Neutrophil (primary cell): ENCODE measurements around the gene SNX2.

Experiments used
- H3K27ac ChIP-seq: fragments of 200-600 bp; sonication (generic); 2 replicates; pipeline ENCODE4 v1.5.1; 2016; ENCODE audit warnings: mild to moderate bottlenecking, moderate library complexity
- H3K27me3 ChIP-seq: fragments of 200-600 bp; sonication (generic); 2 replicates; pipeline ENCODE4 v1.6.0; 2016; ENCODE audit warnings: mild to moderate bottlenecking
- H3K36me3 ChIP-seq: fragments of 200-600 bp; sonication (generic); 2 replicates; pipeline ENCODE4 v1.5.1; 2017
- H3K4me1 ChIP-seq, 2 experiments: fragments of 200-600 bp in 1 of 2; sonication (generic) in 1 of 2; 1 replicate in 1 of 2; 2 replicates in 1 of 2; pipeline versions ENCODE4 v1.5.1 to v1.6.1; 2013 to 2016; ENCODE audit warnings: low read depth in 1 of 2, low read length in 1 of 2, mild to moderate bottlenecking in 1 of 2, moderate library complexity in 1 of 2; ENCODE audit not compliant: control insufficient read depth in 1 of 2, insufficient read depth in 1 of 2
- H3K4me3 ChIP-seq, 2 experiments: fragments of 200-600 bp in 1 of 2; sonication (generic) in 1 of 2; 1 replicate in 1 of 2; 2 replicates in 1 of 2; pipeline ENCODE4 v1.5.1; 2013 to 2016; ENCODE audit warnings: low read depth in 1 of 2, low read length in 1 of 2, mild to moderate bottlenecking in 1 of 2, moderate library complexity in 1 of 2
- H3K9me3 ChIP-seq: fragments of 200-600 bp; sonication (generic); 2 replicates; pipeline ENCODE4 v1.5.1; 2016
- CTCF ChIP-seq: fragments of 200-600 bp; sonication (generic); IDR thresholded peaks from 2 replicates; pipeline ENCODE4 v1.5.1; 2016; ENCODE audit warnings: antibody characterized with exemption

SNX2 gene

DNA sequence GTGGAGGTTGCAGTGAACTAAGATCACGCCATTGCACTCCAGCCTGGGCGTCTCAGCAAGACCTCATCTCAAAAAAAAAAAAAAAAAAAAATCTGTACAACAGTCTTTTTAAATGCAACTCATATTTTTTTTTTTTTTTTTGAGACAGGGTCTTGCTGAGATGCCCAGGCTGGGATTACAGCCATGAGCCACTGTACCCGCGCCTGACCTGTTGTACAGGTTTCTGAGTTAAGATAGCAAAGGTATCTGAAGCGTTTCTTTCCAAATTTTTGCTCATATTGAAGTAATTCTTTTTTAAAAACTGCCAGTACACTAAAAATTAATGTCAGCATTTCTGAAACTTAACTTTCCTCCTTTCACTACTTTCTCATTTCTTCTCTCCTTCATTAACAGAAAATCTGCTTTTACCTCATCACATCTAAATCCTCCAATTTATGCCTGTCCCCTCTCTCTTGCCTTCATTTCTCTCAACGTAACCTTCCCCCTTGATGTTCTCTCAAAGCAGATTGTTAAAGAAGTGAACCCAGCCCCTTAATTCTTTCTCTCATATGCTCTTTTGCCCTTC, 67.2 kb downstream of the SNX2 start:
- TF ChIP-seq CTCF: no peak
- H3K27me3 ChIP-seq: peaks cover 34% of the 10 kb centered on the region
- H3K27ac ChIP-seq: no peak overlapping the region
- H3K36me3 ChIP-seq: no peaks in the 10 kb centered on the region
- no peaks in the 10 kb centered on the region for H3K9me3 ChIP-seq
- peaks cover 18 to 20% of the 10 kb centered on the region in 2 experiments for H3K4me1 ChIP-seq
- no peak overlapping the region for H3K4me3 ChIP-seq

DNA sequence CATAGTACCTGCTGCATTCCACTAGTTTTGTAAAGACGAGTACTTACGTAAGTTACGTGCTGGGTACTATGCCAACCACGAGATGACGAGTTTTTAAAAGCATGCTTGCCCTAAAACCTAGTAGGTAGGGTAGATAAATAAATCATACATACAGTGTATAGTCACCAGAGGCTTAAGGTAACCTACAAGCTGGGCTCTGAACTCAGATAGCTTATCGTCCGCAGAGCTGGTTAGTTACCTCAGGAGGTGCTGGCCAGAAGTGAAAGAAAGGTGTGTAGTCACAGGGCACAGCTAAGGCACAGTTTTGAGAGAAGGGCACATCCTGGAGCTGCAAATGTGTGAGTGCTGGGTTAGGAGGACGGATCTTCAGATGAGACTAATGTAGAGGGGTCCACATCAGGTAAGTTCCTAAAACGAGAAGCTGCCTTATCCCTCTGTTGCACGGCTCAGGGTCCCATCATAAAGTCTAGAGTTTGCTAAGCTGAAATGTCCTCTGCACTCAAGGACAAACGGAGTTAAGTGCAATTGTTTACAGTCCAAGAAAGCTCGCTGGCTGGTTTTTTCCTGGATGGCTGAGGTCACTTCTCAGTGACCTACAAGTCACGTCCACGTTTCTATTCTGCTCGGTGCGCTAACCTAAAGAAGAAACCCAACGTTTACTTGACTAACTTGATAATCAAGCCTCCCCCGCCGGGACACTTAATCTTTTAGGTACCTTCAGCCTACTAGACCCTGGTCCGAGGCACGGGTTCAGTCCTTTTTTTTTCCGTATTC, 69.4 kb downstream of the SNX2 start:
- H3K9me3 ChIP-seq: no peaks in the 10 kb centered on the region
- H3K36me3 ChIP-seq: no peaks in the 10 kb centered on the region
- H3K27ac ChIP-seq: no peak overlapping the region
- peaks cover 34% of the 10 kb centered on the region for H3K27me3 ChIP-seq
- TF ChIP-seq CTCF: no peak
- peaks cover 18 to 20% of the 10 kb centered on the region in 2 experiments for H3K4me1 ChIP-seq
- H3K4me3 ChIP-seq: peak overlapping the region; percentile 61 to 79

DNA sequence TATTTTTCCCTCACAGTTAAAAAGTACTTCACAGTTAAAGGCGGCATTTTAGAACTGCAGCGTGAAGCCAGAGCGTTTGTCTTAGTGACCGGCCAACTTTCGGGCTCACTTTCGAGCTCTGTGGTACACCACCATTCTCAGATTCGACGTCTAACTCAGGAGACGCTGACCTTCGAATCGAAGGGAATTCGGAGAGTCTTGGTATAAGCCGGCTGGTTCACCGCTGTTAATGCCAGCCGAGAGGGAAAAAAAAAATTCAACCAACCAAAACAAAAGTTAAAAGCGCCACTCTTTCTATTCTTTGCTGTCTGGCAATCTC, 70.0 kb downstream of the SNX2 start:
- Histone ChIP-seq H3K9me3 (no peaks in the 10 kb centered on the region), H3K4me1 (peaks cover 18 to 24% of the 10 kb centered on the region in 2 experiments), H3K4me3 (peak overlapping the region; percentile 61 to 79), H3K27me3 (peaks cover 34% of the 10 kb centered on the region), H3K36me3 (no peaks in the 10 kb centered on the region), H3K27ac (no peak overlapping the region)
- TF ChIP-seq CTCF: no peak

DNA sequence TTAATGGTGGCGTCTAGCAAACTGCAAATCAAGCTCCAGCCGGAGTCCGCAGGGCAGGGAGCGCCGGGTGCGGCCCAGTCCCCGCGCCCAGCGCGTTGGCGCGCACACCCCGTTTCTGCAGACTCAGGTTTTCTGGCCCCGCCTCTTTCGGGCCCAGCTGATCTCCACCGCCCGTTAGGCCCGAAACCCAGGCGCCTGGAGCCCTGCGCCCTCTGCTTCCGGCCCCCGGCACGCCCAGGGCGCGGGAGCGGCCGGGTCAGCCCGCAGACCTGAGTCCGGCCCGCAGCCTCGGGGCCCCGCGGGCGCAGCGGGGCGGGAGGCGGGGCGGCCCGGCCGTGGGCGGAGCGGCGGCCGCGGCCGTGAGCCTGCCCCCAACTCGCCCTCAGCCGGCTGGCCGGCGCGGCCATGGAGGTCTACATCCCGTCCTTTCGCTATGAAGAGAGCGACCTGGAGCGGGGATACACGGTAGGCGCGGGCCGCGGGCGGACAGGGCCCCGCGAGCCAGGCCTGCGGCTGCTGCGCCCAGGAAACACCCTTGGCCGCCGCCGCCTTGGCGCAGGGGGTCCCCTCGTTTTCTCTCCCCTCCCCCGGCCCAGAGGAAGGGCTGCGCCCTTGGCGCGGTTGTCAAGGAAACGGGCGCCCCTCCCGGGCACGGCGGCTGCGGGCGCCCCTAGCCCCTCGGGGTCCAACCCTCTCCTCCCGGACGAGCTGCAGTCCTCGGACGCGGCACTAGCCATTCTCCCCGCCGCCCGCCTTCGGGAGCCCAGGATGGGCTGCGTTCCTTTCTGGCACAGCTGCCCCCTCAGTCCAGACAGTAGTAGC, 70.6 kb downstream of the SNX2 start, which contains the start of gene SNX24:
Gene SNX24, plus strand, starts transcription at position 385 of the 822 bp plus-strand sequence. Its CDS starts 21 bp downstream, at position 406.
- Histone ChIP-seq H3K4me1 (peaks cover 18 to 26% of the 10 kb centered on the region in 2 experiments), H3K36me3 (no peaks in the 10 kb centered on the region), H3K27me3 (peaks cover 34% of the 10 kb centered on the region), H3K4me3 (peak within 1 kb of the TSS; percentile 61 to 79), H3K9me3 (no peaks in the 10 kb centered on the region), H3K27ac (no peak within 1 kb of the TSS)
- no peak for TF ChIP-seq CTCF

- Histone ChIP-seq H3K4me1 (peaks cover 18 to 26% of the 10 kb centered on the region in 2 experiments), H3K36me3 (no peaks in the 10 kb centered on the region), H3K27ac (no peak overlapping the region), H3K9me3 (no peaks in the 10 kb centered on the region), H3K27me3 (peaks cover 34% of the 10 kb centered on the region), H3K4me3 (peak overlapping the region; percentile 61 to 79)
- TF ChIP-seq CTCF: no peak
Observed at GRCh38 chr5:122846051-122846550, 71.2 kb downstream of the SNX2 start.
